ENCODE measurements around the gene TP53TG3.
"Not testable (repeated sequence)": the region's sequence is repeated elsewhere in the genome, so short reads cannot be mapped to it uniquely, and the experiment has no call there.

The TP53TG3 gene

GRCh38 chr16:32676065-32676464, at the start of gene TP53TG3:
Gene TP53TG3, minus strand, starts transcription at chr16:32676165. Its CDS starts 68 bp downstream, at chr16:32676097.
- DNase-seq (ENCODE audit: low spot score), result not testable (repeated sequence)

- not testable (repeated sequence) for DNase-seq (ENCODE audit: low spot score)
These were observed 25.1 kb downstream of the TP53TG3 start for GRCh38 chr16:32650876-32651275.

- DNase-seq (ENCODE audit: low spot score), result not testable (repeated sequence)
These were observed 28.4 kb downstream of the TP53TG3 start for GRCh38 chr16:32647562-32647961.

- DNase-seq (ENCODE audit: low spot score), result not testable (repeated sequence)
These were observed 29.2 kb downstream of the TP53TG3 start for GRCh38 chr16:32646780-32647179.

GRCh38 chr16:32646177-32646576, 29.8 kb downstream of the TP53TG3 start:
- DNase-seq (ENCODE audit: low spot score), result not testable (repeated sequence)

GRCh38 chr16:32645278-32645908, 30.6 kb downstream of the TP53TG3 start:
- DNase-seq (ENCODE audit: low spot score), result not testable (repeated sequence)

- not testable (repeated sequence) for DNase-seq (ENCODE audit: low spot score)
These were observed 31.2 kb downstream of the TP53TG3 start for GRCh38 chr16:32644715-32645114.

GRCh38 chr16:32637614-32638013, 38.4 kb downstream of the TP53TG3 start:
- DNase-seq (ENCODE audit: low spot score), result not testable (repeated sequence)

GRCh38 chr16:32632096-32632495, 43.9 kb downstream of the TP53TG3 start:
- not testable (repeated sequence) for DNase-seq (ENCODE audit: low spot score)

Data from AG08395 (cell line).